ENCODE results near the gene CCDC50.

CCDC50 gene

DNA sequence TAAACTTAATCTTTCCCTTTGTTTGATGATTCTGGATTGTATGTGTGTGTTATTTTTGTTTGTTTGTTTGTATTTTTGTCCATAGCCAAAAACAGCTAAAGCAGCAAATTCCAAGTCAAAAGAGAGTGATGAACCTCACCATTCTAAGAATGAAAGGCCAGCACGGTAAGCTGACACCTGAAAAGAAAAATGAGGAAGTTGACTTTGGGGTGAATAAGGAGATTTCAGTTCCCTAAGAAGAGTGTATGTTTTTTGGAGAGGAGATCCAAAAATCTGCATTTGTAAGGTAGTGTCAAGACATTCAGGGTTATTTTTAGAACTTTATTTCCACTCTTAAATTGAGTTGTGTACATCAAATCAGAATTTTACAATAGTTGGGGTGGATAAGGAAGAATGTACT is 53.5 kb downstream of the CCDC50 start:
- no peaks in the 10 kb centered on the region for H3K4me1 ChIP-seq (ENCODE audit: insufficient read depth, low read length)
- no peaks in the 10 kb centered on the region for H3K27me3 ChIP-seq (ENCODE audit: insufficient read depth, low read length)

DNA sequence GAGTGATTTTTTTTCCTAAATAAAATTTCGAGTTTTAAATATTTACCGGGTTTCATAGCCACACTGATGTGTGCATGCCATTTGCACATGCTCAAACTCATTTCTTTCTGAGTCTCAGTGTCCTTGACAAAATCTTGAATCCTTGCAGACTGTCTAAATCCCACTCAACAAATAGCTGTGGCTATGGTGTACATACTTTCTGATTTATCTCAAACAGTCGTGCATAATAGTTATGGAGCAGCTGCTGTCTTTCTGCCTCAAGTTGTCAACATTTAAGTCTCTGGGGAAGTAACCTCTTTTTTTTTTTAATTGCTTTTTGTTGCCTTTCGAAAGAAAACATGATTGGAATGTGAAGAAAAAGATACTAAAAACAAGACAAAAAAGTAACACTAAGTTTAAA is 53.9 kb downstream of the CCDC50 start:
- H3K36me3 ChIP-seq (ENCODE audit: insufficient read depth, low read length), result peaks cover 63% of the 10 kb centered on the region
- no peak overlapping the region for H2AFZ ChIP-seq (ENCODE audit: low read depth, low read length)
- no peak overlapping the region for H3K4me3 ChIP-seq (ENCODE audit: low read length)
- H3K9me3 ChIP-seq (ENCODE audit: low read length), result no peaks in the 10 kb centered on the region
- H3K27me3 ChIP-seq (ENCODE audit: insufficient read depth, low read length), result no peaks in the 10 kb centered on the region
- H3K4me1 ChIP-seq (ENCODE audit: insufficient read depth, low read length), result no peaks in the 10 kb centered on the region

More for the DNA sequence above, 53.5 kb downstream of the CCDC50 start:
- Histone ChIP-seq H3K9me3 (ENCODE audit: low read length) (no peaks in the 10 kb centered on the region), H2AFZ (ENCODE audit: low read depth, low read length) (no peak overlapping the region), H3K4me3 (ENCODE audit: low read length) (no peak overlapping the region), H3K36me3 (ENCODE audit: insufficient read depth, low read length) (peaks cover 61% of the 10 kb centered on the region)

DNA sequence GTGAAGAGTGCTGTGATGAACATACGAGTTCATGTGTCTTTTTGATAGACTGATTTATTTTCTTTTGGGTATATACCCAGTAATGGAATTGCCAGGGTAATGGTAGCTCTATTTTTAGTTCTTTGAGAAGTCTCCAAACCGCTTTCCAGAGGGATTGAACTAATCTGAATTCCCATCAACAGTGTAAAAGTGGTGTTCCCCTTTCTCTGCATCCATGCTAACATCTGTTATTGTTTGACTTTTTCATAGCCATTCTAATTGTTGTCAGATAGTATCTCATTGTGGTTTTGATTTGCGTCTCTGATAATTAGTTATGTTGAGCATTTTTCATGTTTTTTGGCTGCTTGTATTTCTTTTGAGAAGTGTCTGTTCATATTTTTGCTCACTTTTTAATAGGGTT is 55.9 kb downstream of the CCDC50 start:
- Histone ChIP-seq H2AFZ (ENCODE audit: low read depth, low read length) (no peak overlapping the region), H3K36me3 (ENCODE audit: insufficient read depth, low read length) (peaks cover 69% of the 10 kb centered on the region), H3K4me1 (ENCODE audit: insufficient read depth, low read length) (no peaks in the 10 kb centered on the region), H3K9me3 (ENCODE audit: low read length) (no peaks in the 10 kb centered on the region), H3K4me3 (ENCODE audit: low read length) (no peak overlapping the region), H3K27me3 (ENCODE audit: insufficient read depth, low read length) (no peaks in the 10 kb centered on the region)

DNA sequence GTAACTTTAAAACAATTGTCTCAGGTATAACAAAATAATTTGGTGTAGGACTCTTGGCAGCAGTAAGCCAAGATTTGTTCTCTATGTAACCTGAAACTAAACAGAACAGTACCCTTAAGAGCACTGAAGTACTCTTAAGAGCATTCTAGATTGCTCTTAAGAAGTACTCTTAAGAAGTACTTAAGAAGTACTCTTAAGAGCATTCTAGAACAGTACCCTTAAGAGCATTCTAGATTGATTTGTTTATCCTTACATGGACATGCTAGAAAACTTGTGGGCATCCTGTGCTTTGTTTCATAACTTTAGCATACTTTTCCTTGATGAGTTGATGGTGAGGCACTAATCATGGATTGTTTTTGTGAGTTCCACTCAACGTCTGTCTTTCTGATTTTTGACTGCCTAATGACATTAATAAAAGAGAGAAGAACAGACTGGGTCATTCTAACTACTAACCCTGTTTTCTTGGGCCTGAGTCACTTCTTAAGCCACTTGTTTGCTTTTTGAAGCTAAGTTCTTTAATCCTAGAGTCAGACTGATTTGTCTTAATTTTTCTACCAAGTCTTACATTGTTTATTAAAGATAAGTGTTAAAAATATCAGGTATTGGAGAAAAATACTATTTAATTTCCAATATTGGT is 58.4 kb downstream of the CCDC50 start:
- no peaks in the 10 kb centered on the region for H3K9me3 ChIP-seq (ENCODE audit: low read length)
- H3K27me3 ChIP-seq (ENCODE audit: insufficient read depth, low read length), result no peaks in the 10 kb centered on the region
- H3K4me1 ChIP-seq (ENCODE audit: insufficient read depth, low read length), result peaks cover 5% of the 10 kb centered on the region
- peaks cover 58% of the 10 kb centered on the region for H3K36me3 ChIP-seq (ENCODE audit: insufficient read depth, low read length)
- no peak overlapping the region for H3K4me3 ChIP-seq (ENCODE audit: low read length)
- H2AFZ ChIP-seq (ENCODE audit: low read depth, low read length), result no peak overlapping the region

DNA sequence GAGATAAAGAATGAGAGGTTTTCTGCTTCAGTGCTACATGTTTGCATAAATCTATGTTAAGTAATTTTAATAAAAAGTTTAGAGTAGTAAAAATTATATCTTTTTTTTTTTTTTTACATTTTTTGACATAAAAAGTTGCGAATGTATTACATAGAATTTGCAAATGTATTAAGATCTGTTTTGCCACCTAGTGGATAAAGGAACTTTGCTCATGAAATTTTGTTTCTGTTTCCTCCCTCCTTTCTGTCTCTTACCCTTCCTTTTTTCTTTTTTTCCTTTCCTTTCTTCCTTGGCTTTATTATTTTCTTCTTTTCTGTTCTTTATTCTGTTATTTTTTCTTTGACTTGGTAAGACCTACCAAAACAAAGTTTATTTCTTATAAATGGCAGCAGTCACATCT is 59.6 kb downstream of the CCDC50 start:
- H3K36me3 ChIP-seq (ENCODE audit: insufficient read depth, low read length), result peaks cover 51% of the 10 kb centered on the region
- H3K27me3 ChIP-seq (ENCODE audit: insufficient read depth, low read length), result no peaks in the 10 kb centered on the region
- H3K4me1 ChIP-seq (ENCODE audit: insufficient read depth, low read length), result peaks cover 5% of the 10 kb centered on the region
- H3K9me3 ChIP-seq (ENCODE audit: low read length), result no peaks in the 10 kb centered on the region
- no peak overlapping the region for H2AFZ ChIP-seq (ENCODE audit: low read depth, low read length)
- no peak overlapping the region for H3K4me3 ChIP-seq (ENCODE audit: low read length)

DNA sequence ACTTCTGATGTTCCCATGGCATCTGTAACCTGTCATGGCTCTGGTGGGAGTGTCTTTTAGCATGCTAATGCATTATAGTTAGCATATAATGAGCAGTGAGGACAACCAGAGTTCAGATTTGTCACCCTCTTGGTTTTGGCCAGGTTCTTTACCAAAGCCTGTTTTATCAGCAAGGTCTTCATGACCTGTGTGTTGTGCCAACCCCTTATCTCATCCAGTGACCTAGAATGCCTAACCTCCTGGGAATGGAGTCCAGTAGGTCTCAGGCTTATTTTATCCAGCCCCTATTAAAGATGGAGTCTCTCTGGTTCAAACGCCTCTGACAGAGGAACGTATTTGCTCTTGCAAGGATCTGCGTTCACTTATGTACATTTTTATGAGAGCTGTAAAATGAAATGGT is 61.4 kb downstream of the CCDC50 start:
- Histone ChIP-seq H3K4me3 (ENCODE audit: low read length) (no peak overlapping the region), H3K27me3 (ENCODE audit: insufficient read depth, low read length) (no peaks in the 10 kb centered on the region), H2AFZ (ENCODE audit: low read depth, low read length) (no peak overlapping the region), H3K9me3 (ENCODE audit: low read length) (no peaks in the 10 kb centered on the region), H3K4me1 (ENCODE audit: insufficient read depth, low read length) (peaks cover 5% of the 10 kb centered on the region), H3K36me3 (ENCODE audit: insufficient read depth, low read length) (peaks cover 49% of the 10 kb centered on the region)

DNA sequence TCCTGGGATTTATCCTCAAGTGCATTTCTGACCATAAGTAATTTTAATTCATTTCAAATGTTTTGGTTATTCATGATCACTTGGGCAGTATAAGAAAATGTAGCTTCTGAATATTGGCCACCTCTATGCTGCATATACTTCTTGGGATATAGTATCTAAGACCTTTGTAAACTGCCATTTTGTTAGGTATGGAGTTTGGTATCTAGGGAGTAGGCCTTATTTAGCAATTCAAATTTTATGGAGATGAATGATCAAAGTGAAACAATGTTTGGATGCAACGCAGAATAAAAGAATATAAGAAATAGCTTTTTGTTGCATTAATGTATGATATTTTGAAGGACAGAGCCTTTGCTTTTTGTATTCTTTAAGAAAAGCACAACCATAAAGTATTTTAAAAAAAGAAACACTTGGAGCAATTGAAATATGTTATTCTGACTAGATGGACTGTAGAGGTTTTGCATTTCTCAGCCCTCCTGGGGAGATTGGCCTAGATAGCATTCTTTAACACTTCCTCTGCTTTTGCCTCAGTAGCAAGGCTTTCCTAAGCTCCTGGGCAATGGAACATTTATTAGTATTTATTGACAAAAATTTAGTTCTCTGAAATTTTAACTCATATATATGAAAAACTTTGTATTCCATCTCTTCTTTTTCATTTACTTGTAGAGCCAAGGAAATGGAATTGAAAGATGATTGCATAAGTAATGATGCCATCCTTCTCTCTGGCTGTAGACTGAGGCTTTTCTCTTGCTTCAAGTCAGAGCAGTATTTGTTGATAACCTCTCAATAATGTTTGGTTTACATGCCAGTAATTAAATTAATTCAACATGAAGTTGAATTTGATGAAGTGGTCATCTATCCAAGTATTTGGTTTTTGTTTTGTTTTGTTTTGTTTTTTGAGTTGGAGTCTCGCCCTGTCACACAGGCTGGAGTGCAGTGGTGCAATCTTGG is 62.9 kb downstream of the CCDC50 start:
- H3K4me3 ChIP-seq (ENCODE audit: low read length), result no peak overlapping the region
- no peak overlapping the region for H2AFZ ChIP-seq (ENCODE audit: low read depth, low read length)
- no peaks in the 10 kb centered on the region for H3K27me3 ChIP-seq (ENCODE audit: insufficient read depth, low read length)
- peaks cover 51% of the 10 kb centered on the region for H3K36me3 ChIP-seq (ENCODE audit: insufficient read depth, low read length)
- H3K9me3 ChIP-seq (ENCODE audit: low read length), result no peaks in the 10 kb centered on the region
- H3K4me1 ChIP-seq (ENCODE audit: insufficient read depth, low read length), result peaks cover 5% of the 10 kb centered on the region

DNA sequence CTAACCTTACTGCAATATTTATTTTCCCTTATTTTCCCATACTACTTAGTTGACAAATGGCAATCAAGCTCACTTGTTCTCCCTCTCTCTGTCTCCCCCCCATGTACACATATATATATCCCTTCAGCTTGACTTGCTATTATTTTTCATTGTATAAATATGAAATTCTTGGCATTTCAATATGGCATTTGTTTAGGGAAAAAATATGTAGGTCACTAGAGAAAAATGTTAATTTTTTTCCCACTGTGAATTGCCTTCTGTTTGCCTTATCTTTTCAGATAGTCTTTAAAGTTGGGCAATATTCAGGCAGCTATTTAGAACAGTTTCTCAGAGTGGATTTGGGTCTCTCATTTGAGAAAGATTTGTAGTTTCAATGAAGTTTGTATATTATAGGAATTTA is 64.0 kb downstream of the CCDC50 start:
- Histone ChIP-seq H3K4me3 (ENCODE audit: low read length) (no peak overlapping the region), H3K4me1 (ENCODE audit: insufficient read depth, low read length) (peaks cover 5% of the 10 kb centered on the region), H3K9me3 (ENCODE audit: low read length) (no peaks in the 10 kb centered on the region), H2AFZ (ENCODE audit: low read depth, low read length) (no peak overlapping the region), H3K36me3 (ENCODE audit: insufficient read depth, low read length) (peaks cover 51% of the 10 kb centered on the region), H3K27me3 (ENCODE audit: insufficient read depth, low read length) (no peaks in the 10 kb centered on the region)

DNA sequence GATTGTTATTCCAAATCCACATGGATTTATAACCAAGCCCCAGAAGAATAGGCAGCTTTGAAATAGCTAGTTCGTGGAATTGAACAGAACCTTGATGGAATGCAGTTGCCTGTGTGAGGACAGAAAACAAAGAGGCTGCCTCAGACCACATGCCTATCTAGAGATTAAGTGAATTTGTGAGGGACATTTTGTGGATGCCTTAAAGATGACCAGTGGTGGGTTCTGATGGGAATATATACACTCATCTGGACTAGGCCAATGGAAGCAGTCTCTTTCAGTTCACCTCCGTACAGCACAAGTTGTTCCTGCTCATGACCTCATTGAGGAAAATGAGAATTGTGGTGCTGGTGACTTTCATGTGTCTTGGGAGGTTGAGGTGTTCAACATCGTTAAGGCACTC is 68.6 kb downstream of the CCDC50 start:
- Histone ChIP-seq H3K27me3 (ENCODE audit: insufficient read depth, low read length) (no peaks in the 10 kb centered on the region), H3K4me1 (ENCODE audit: insufficient read depth, low read length) (no peaks in the 10 kb centered on the region), H3K4me3 (ENCODE audit: low read length) (no peak overlapping the region), H3K9me3 (ENCODE audit: low read length) (no peaks in the 10 kb centered on the region), H2AFZ (ENCODE audit: low read depth, low read length) (no peak overlapping the region), H3K36me3 (ENCODE audit: insufficient read depth, low read length) (peaks cover 23% of the 10 kb centered on the region)

DNA sequence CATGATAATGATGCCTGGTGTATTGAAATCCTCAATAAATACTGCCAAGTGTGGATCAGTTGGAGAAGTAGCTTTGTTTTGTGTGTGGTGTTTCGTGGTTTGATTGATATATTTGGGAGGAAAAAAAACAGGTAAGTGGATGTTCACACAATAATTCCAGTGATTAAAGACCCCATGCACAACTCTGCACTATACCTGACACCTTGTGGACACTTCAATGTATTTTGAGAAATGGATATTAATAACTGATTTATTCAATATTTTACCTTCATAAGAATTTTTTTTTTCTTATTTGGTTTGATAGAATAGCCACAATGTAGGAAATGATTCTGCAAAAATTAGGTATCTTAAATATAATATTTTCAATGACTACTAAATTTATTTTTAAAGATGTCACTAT is 69.4 kb downstream of the CCDC50 start:
- no peaks in the 10 kb centered on the region for H3K4me1 ChIP-seq (ENCODE audit: insufficient read depth, low read length)
- H3K4me3 ChIP-seq (ENCODE audit: low read length), result no peak overlapping the region
- H2AFZ ChIP-seq (ENCODE audit: low read depth, low read length), result no peak overlapping the region
- no peaks in the 10 kb centered on the region for H3K9me3 ChIP-seq (ENCODE audit: low read length)
- peaks cover 20% of the 10 kb centered on the region for H3K36me3 ChIP-seq (ENCODE audit: insufficient read depth, low read length)
- no peaks in the 10 kb centered on the region for H3K27me3 ChIP-seq (ENCODE audit: insufficient read depth, low read length)

DNA sequence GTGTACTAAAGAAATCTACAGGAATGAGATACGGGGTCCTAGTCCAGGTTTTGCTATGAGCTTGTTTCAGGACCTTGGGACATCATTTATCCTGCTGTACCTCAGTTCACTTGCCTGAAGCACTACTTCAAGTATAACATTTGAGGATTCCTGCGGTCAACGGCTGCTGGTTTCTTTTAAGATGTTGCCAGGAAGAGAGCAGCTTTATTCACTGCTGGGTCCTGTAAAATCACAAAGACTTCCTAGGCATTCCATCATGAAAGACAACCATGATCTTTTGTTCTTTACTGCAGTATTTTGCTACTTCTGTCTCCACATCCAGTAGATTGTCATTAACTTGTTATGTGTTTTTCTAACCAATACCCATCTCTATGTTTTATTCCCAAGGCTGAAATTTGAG is 70.7 kb downstream of the CCDC50 start:
- no peaks in the 10 kb centered on the region for H3K4me1 ChIP-seq (ENCODE audit: insufficient read depth, low read length)
- H3K36me3 ChIP-seq (ENCODE audit: insufficient read depth, low read length), result peaks cover 17% of the 10 kb centered on the region
- H3K9me3 ChIP-seq (ENCODE audit: low read length), result no peaks in the 10 kb centered on the region
- H3K4me3 ChIP-seq (ENCODE audit: low read length), result no peak overlapping the region
- H3K27me3 ChIP-seq (ENCODE audit: insufficient read depth, low read length), result no peaks in the 10 kb centered on the region
- H2AFZ ChIP-seq (ENCODE audit: low read depth, low read length), result no peak overlapping the region

DNA sequence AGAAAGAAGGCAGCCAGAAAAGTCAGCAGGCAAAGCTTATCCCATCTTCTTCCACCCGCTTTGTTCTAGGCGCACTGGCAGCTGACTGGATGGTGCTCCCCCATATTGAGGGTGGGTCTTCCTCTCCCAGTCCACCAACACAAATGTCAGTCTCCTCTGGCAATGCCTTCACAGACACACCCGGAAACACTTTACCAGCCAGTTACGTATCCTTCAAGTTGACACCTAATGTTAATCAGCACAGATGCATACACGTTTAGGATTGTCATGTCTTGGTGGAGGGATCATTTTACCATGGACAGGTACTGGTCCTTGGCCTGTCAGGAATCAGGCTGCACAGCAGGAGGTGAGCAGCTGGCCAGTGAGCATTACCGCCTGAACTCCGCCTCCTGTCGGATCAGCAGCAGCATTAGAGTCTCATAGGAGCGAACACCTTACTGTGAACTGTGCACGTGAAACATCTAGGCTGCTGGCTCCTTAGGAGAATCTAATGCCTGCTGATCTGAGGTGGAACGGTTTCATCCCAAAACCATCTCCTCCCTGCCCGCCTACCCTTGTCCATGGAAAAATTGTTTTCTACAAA is 72.7 kb downstream of the CCDC50 start:
- Histone ChIP-seq H3K9me3 (ENCODE audit: low read length) (no peaks in the 10 kb centered on the region), H3K4me3 (ENCODE audit: low read length) (no peak overlapping the region), H3K36me3 (ENCODE audit: insufficient read depth, low read length) (peaks cover 6% of the 10 kb centered on the region), H3K27me3 (ENCODE audit: insufficient read depth, low read length) (no peaks in the 10 kb centered on the region), H2AFZ (ENCODE audit: low read depth, low read length) (no peak overlapping the region), H3K4me1 (ENCODE audit: insufficient read depth, low read length) (no peaks in the 10 kb centered on the region)

DNA sequence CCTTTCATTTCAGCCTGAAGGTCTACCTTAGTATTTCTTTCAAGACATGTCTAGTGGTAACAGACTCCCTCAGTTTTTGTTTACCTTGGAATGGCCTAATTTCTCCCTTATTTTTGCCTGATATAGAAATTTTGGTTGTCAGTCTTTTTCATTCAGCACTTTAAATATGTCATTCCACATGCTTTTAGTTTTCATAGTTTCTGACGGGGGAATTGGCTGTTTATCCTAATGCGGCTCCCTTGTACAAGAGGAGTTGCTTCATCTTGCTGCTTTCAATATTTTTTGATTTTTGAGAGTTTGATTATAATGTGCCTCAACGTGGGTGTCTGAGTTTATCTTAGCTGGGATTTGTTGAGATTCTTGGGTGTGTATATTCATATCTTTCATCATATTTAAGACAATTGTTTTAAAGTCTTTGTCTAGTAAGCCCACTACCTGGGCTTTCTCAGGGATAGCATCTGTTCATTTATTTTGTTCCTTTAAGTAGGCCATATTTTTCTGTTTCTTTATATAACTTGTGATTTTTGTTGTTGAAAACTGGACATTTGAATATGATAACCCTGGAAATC is 80.7 kb downstream of the CCDC50 start:
- peaks cover 6% of the 10 kb centered on the region for H3K9me3 ChIP-seq (ENCODE audit: low read length)
- H2AFZ ChIP-seq (ENCODE audit: low read depth, low read length), result no peak overlapping the region
- H3K4me3 ChIP-seq (ENCODE audit: low read length), result no peak overlapping the region
- no peaks in the 10 kb centered on the region for H3K4me1 ChIP-seq (ENCODE audit: insufficient read depth, low read length)
- H3K36me3 ChIP-seq (ENCODE audit: insufficient read depth, low read length), result no peaks in the 10 kb centered on the region
- H3K27me3 ChIP-seq (ENCODE audit: insufficient read depth, low read length), result no peaks in the 10 kb centered on the region
